ENCODE results near the gene ZMYND12.
"Not testable (repeated sequence)": the region's sequence is repeated elsewhere in the genome, so short reads cannot be mapped to it uniquely, and the experiment has no call there.

ZMYND12 gene, protein sequence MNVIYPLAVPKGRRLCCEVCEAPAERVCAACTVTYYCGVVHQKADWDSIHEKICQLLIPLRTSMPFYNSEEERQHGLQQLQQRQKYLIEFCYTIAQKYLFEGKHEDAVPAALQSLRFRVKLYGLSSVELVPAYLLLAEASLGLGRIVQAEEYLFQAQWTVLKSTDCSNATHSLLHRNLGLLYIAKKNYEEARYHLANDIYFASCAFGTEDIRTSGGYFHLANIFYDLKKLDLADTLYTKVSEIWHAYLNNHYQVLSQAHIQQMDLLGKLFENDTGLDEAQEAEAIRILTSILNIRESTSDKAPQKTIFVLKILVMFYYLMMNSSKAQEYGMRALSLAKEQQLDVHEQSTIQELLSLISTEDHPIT

DNA sequence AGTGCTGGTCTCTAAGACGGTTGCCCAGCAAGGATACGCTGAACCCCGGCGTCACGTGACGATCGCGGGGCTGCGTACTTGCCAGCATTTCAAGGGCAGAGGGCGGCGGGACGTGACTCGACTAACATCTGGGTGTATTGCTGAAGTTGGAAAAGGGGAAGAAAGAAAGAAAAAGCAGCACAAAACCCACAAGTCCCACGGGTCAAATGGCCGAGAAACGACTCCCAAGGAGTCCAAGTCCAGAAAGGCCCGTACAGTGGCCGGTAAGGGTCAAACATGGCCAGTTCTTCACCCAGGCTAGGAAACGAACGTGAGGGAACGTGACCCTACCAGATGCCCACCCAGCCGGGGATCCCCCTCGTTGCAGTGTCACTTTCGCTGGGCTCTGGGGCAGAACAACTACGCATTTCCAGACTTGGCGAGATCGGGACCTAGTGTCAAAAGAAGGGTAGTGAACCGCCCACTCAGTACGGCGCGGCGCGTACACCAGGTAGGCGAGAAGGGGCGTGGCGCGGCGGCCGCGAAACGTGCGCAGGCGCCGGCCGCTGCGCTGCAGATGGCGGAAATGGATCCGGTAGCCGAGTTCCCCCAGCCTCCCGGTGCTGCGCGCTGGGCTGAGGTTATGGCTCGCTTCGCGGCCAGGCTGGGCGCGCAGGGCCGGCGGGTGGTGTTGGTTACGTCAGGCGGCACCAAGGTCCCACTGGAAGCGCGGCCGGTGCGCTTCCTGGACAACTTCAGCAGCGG, at the start of gene ZMYND12, which contains the start of gene PPCS:
ZMYND12 (minus strand) TSS at position 13 of the 744 bp plus-strand sequence. CDS start 25 bp downstream, outside the sequence.
PPCS (plus strand) TSS at position 534 of the 744 bp plus-strand sequence; CDS start at position 557, 23 bp downstream.
- peak; percentile 88 to 91 for DNase-seq (ENCODE audit: low read depth in 2 of 2)

DNA sequence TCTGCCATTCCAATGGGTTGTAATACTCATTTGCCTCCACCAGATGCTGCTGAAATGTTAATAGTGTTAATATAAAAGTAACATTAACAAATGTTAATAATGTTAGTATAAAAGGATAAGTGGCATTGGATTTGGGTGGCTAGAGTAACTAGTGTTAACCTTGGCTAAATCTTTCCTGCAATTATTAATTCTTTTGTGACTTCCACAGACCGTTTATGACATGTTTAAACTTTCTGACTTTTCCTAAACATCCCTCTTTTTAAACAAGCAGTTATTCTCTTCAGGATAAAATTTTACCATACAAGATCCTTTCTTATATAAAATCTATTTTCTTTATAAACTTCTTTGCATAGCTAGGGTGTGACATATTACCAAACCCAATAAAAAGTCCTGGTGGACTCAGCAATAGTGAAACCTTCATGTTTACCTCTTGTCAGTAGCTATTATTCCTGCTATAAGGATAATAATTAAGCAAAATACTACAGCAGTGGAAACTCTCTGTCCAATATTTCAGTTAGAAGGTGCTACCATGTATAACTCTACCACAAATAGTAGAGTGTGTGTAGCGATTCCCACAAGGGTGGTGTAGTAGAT, 48.8 kb upstream of the ZMYND12 start:
- DNase-seq (ENCODE audit: low read depth in 2 of 2): no peak

DNA sequence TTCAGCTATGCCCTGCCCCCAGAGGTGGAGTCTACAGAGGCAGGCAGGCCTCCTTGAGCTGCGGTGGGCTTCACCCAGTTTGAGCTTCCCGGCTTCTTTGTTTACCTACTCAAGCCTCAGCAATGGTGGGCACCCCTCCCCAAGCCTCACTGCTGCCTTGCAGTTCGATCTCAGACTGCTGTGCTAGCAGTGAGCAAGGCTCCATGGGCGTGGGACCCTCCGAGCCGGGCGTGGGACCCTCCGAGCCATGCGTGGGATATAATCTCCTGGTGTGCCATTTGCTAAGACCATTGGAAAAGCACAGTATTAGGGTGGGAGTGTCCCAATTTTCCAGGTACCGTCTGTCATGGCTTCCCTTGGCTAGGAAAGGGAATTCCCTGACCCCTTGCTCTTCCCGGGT, 46.2 kb upstream of the ZMYND12 start:
- DNase-seq (ENCODE audit: low read depth in 2 of 2): not testable (repeated sequence)

DNA sequence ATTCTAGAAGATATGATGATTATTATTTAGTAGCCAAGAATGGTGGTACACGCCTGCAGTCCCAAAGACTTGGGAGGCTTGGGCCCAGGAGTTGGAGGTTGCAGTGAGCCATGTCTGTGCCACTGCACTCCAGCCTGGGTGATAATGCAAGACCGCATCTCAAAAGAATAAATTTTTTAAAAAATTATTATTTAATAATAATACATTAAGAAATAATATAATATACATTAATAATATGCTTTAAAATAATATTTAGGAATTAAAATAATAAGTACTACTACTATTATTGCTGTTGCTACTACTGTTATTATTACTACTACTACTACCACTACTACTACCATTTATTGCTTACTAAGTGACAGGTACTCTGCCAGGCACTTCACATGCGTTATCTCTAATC, 34.4 kb upstream of the ZMYND12 start:
- no peak for DNase-seq (ENCODE audit: low read depth in 2 of 2)

DNA sequence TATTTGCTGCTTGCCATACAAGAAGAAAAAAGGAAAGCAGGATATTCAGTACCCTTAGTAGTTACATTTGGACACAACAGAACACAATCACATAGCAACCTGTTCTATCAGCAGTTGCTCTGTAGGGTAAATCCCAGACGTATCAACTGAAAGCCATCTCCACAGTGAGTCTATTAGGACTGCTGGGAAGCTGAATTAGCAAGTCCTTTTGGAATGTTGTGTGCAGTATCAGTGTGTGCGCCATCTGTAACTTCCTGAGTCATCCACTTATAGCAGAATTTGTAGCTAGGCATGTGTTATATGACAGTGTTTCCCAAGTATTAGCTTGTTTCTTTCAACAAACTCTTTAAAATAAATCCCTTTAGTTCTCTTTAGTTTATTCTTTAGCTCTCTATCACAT, 28.6 kb upstream of the ZMYND12 start:
- DNase-seq (ENCODE audit: low read depth in 2 of 2): no peak

DNA sequence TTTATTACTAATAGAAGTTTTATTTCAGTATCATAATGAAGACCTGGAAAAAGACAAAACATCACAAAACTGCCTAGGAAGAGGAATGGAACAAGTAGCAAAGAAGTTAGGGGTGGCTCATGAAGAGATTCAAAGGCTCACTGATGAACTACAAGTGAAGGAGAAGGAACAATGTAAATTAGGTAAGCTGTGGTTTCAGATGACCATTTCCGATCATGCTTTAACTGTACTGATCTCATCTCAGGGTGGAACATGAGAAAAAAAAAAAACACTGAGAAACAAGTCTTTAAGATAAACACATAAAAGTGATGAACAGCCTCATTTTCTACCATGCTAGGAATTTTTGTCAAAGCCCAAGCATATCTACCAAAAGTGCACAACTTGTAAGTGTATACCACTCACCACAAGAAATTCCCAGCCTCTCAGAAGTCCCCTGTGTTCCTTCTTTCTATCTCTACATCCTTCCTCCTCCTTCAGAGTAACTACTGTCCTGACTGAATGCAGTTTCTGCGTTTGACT, 26.9 kb upstream of the ZMYND12 start:
- no peak for DNase-seq (ENCODE audit: low read depth in 2 of 2)

DNA sequence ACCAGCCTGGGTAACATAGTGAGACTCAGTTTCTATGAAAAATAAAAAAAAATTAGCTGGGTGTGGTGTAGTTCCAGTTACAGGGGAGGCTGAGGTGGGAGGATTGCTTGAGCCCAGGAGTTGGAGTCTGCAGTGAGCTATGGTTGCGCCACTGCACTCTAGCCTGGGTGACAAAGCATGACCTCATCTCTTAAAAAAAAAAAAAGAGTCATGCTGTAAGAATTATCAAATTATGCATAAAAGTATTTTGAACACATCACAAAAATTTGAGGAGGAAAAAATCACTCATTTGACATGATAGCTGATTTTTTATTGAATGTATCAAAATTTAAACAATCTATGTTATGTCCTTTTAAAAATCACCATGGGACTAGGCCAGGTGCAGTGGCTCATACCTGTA, 25.1 kb upstream of the ZMYND12 start:
- no peak for DNase-seq (ENCODE audit: low read depth in 2 of 2)

DNA sequence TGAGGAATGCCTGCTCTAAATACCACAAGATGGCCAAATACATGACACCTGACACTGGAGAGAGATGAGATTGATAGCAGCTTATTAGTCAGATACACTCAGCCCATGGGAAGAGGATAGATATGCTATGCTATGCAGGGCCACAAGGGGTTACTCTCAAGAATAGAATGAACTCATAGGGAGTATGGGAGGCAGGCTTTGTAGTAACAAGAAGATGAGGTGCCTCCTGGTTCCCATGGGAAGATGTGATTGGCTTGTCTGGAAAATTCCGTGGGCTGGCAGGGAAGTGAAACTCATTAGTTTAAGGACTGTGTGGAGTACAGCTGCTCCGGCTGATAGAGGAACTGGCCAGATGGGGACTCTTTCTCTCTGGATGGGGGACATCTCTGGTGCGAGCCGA, 23.8 kb upstream of the ZMYND12 start:
- no peak for DNase-seq (ENCODE audit: low read depth in 2 of 2)

DNA sequence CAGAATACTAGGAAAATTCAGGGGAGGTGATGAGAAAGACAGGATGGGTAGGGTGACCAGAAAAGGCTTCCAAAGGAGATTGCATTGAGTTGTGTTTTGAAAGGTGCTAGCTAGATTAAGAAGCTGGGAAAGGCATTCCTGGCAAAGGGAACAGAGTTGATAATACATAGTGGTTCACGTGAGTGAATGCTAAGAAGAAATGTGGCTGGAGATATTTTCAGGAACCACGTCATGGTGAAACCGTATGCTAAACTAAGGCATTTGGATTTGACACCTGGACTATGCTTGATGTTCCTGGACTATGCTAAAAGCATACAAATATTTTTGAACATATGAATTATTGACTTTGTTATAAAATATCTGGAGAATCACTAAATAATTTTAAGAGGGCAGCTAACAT, 22.0 kb upstream of the ZMYND12 start:
- DNase-seq (ENCODE audit: low read depth in 2 of 2): no peak

DNA sequence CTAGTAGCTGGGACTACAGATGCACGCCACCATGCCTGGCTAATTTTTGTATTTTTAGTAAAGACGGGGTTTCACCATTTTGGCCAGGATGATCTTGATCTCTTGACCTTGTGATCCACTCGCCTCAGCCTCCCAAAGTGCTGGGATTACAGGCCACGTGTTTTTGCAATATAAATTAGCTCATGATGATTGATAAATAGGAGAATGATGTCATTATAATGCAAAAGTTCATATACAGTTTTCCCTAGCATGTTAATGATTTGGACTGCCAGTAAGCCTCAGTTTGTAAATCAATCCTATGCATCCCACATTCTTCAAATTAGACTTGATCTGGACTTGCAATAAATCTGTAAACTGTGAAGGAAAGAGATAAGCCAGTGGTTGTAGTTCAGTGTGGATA, 21.5 kb upstream of the ZMYND12 start:
- not testable (repeated sequence) for DNase-seq (ENCODE audit: low read depth in 2 of 2)

DNA sequence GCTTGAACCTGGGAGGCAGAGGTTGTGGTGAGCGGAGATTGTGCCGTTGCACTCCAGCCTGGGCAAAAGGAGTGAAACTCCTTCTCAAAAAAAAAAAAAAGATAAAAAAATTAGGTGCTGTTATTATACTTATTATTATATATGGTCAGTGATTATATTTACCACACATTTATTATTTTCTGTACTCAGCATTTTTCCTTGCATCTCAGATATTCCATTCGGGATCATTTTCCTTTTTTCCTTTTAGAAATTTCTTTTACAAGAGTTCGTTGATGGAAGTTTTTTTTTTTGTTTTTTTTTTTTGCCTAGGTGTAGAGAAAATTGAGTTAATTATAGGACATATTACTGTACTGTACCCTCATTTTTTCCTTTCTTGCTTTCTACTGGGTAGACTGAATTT, 20.8 kb upstream of the ZMYND12 start:
- no peak for DNase-seq (ENCODE audit: low read depth in 2 of 2)

DNA sequence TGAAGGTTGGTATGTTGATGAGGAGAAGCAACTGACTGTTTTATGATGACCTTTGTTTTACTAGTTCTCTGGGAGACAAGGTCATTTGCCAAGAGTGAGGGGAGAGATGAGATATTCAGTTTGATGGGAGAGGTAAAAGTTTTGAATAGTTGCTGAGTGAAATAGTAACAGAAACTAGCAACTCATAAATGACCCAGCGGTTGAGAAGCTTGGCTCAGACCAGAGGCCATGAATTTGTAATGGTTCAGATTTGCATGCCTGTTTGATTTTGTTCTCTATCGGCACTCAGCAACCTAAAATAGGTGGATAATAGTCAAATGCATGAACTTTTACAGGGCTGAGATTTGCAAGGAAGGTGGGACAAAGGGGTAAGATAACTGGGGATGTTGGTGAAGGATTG, 13.9 kb upstream of the ZMYND12 start:
- no peak for DNase-seq (ENCODE audit: low read depth in 2 of 2)

DNA sequence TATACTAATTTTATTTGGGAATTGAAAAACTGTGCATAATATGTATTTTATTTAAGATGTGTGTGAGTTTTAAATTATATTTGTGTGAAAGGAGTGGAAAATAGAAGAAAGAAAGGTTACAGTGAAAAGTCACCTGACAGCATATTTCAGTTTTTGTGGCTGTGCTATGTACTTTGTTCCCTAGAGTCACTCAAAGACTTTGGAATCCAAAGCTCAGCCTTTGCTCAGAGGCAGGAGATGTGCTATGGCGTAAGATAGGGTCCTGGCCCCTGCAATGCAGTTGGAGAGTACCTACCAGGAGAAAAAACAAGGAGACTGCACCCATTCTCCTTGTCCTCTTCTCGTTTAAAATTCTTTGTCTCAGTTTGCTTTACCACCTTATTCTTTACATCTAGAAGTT, 10.2 kb upstream of the ZMYND12 start:
- DNase-seq (ENCODE audit: low read depth in 2 of 2): no peak

DNA sequence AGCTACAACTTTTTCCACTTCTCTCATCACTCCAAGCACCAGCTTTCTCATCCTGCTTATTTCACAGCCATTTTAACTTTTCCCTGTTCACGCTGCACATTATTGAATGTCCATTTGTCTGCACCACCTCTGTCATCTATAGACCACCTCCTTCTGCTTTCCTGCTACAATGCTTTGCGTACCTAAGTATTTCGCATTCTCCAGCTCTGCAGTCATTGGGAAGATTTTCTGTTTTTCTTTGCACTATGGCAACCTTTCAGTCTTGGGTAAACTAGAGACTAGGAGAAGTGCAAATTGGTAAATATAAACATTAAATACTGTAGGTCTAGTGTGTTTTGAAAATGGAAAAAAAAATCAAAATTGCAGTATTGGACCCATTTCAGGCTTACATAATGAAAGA, 8.1 kb upstream of the ZMYND12 start:
- DNase-seq (ENCODE audit: low read depth in 2 of 2): no peak

DNA sequence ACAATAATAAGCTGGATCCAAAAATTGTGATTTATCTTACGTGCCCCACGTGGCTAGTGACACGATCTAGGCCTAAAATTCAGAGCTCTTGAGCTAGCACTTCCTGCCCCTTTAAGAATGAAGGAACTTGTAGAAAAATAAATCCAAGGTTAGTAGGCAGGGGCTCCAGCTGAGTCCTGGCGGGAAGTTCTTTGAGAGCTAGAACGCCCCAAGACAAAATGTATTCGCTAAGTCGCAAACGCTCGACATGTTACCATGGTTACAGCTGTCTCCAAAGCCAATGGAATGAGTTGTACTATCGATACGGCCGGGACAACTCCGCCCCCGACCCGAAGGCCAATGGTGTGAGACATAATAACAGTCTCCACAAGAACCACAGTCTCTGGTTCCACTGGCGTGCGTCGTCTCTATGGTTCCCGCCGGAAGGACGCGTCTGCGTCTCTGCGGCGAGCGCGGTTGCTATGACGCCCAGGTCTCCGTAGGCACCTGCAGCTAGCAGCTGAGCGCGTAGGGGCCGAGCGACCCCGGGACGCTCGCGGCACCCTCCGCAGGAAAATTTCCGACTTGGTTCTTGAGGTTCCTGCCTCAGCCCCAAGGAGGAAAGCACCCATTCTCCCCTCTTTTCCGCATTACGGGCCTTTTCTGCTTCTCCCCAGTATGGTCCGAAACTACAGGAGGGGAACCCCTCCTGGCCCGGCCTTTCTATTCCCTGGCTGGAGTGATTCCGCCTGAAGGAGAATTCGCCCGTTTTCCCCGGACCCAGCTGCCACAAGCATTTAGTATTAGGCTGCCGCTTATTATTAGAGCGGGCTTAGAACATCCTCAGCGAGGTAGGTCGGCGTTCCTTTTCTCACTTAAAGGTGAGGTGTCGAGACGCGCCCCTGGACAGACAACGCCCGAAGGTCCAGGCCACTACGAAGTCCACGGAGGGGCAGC, 7.3 kb upstream of the ZMYND12 start, which contains the start of gene CCDC30:
CCDC30 (plus strand) TSS at position 459 of the 936 bp plus-strand sequence. CDS start 17,266 bp downstream, outside the sequence.
- peak; percentile 84 to 90 for DNase-seq (ENCODE audit: low read depth in 2 of 2)

DNA sequence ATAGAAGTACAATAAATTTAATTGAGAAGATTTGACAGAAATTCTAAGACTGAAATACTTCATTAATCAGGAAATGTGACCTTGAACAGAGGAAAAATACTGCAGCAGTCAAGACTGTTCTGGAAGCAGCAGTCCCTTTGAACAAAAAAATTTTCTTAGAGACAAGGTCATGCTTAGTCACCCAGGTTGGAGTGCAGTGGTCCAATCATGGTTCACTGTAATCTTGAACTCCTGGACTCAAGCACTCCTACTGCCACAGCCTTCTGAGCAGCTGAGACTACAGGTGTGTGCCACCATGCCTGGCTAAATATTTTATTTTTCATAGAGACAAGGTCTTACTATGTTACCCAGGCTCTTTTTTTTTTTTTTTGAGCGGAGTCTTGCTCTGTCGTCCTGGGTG, 5.4 kb upstream of the ZMYND12 start:
- DNase-seq (ENCODE audit: low read depth in 2 of 2): no peak

DNA sequence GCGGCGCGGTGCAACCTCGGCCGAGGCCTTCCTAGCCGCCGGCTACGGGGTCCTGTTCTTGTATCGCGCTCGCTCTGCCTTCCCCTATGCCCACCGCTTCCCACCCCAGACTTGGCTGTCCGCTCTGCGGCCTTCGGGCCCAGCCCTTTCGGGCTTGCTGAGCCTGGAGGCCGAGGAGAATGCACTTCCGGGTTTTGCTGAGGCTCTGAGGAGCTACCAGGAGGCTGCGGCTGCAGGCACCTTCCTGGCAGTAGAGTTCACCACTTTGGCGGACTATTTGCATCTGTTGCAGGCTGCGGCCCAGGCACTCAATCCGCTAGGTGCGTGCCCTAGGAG, 900 bp upstream of the ZMYND12 start:
- peak; percentile 33 to 41 for DNase-seq (ENCODE audit: low read depth in 2 of 2)

DNA sequence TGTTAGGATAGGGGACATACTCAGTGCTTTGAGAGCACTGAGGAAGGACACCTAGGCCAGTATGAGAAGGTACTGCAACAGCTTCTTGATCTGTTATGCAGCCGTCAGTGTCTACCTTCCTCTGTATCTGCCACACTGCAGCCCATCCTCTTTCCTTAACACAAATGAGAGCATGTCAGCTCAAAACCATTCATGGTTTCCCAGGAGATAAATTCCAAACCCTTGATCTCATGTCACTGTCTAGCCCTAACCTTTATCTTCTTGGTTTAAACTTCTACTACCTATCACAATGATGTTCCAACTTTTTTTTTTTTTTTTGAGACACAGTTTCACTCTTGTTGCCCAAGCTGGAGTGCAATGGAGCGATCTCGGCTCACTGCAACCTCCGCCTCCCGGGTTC, 1.4 kb downstream of the ZMYND12 start:
- DNase-seq (ENCODE audit: low read depth in 2 of 2): no peak

DNA sequence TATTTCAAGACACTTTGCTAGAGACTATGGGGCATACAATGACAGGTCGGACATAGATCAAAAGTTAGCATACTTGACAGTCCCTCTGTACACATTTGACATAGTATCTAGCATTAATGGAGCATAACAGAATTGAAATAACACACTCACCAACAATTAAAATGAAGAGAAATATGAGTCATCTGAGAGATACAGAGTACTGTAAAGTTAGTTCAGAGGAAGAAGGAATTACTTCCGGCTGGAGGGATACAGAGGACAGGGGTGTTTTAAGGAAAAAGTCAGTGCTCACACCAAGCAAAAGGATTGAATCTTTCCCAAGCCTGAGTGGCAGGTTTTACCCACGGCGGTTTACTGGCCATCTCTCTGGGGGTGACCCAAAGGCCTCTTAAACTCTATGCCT, 2.4 kb downstream of the ZMYND12 start:
- DNase-seq (ENCODE audit: low read depth in 2 of 2): no peak

DNA sequence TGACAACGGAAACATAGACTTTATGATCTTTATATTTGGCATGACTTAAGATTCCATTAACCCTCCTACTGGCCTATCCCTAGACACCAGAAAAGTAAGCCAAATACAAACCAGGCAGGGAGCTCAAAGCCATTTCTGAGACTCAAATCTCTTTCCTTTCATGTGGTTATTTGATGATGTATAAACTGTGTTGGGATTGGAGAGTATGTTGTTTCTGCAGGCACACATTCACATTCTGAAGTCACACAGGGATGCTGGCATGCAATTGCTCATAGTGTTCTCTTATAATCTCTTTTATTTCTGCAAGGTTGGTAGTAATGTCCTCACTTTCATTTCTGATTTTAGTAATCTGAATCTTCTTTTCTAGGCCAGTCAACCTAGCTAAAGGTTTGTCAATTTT, 5.8 kb downstream of the ZMYND12 start:
- no peak for DNase-seq (ENCODE audit: low read depth in 2 of 2)

DNA sequence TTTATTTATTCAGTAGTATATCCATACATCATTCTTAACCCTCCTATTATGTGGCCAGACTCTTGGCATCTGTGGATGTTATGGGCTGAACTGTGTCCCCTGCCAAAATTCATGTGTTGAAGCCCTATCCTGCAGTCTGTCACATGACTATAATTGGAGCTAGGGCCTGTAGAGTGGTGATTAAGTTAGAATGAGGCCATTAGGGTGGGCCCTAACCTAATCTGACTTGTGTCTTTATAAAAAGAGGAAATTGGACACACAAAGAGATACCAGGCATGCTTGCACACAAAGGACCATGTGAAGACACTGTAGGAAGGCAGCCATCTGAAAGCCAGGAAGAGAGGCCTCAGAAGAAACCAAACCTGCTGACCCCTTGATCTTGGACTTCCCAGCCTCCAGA, 6.6 kb downstream of the ZMYND12 start:
- DNase-seq (ENCODE audit: low read depth in 2 of 2): no peak
